K562 (cell line): ENCODE results near the gene LIX1. TPM values are rescaled to one million over a fixed set of nuclear protein-coding genes. Genes with fewer than 3 reads are reported as not detected.

ENCODE experiments used
- ATAC-seq: fragments of 200-7000 bp; cut with Tn5 transposase; 3 replicates; pipeline ENCODE4 v1.9.1; 2020; ENCODE audit warnings: moderate library complexity
- BruUV-seq: library from RNA; stranded (reverse); fragments of 400-500 nt; replicated peaks from 2 replicates; lab custom pipeline; 2021; lab: Mats Ljungman, UMichigan
- CTCF ChIA-PET: fragments of 300-600 bp; formaldehyde crosslinking; extraction: SDS; loops from one replicate; lab custom pipeline; 2021; ENCODE audit warnings: low intra/inter-chr PET ratio; lab: Yijun Ruan, JAX
- POLR2A ChIA-PET: fragments of 300-600, 350-650 bp; sonication (Branson Sonifier 250); formaldehyde crosslinking; extraction: SDS; loops from one replicate; lab custom pipeline; 2021; ENCODE audit warnings: antibody characterized with exemption, inconsistent platforms; lab: Yijun Ruan, JAX
- DNase-seq, 4 experiments: peaks; one replicate each; pipeline versions ENCODE4 v3.0.0 to v3.0.0-alpha.2; 2011 to 2018; ENCODE audit warnings: low spot score in 3 of 4, mixed read lengths in 3 of 4; ENCODE audit errors: extremely low read depth in 1 of 4
- FAIRE-seq: peaks from 2 replicates; lab custom pipeline; 2011; peaks lifted over from hg19 to GRCh38; lab: Jason Lieb, UNC
- H2AFZ ChIP-seq: 2 replicates; pipeline ENCODE4 v1.6.0; 2011; ENCODE audit warnings: low read depth, low read length, control low read depth, inconsistent platforms
- H3K27ac ChIP-seq: fragments of 200-600 bp; 3 replicates; pipeline ENCODE4 v1.8.0; 2011; ENCODE audit warnings: low read depth, mild to moderate bottlenecking, control low read depth, inconsistent platforms, low read length, moderate library complexity, mixed read lengths; ENCODE audit errors: extremely low read depth
- H3K27me3 ChIP-seq, 2 experiments: fragments of 300-600 bp in 1 of 2; 2 replicates in 1 of 2; 3 replicates in 1 of 2; pipeline versions ENCODE4 v1.6.0 to v1.8.0; 2011; ENCODE audit warnings: inconsistent platforms in 2 of 2, low read length in 2 of 2, mild to moderate bottlenecking in 1 of 2, mixed read lengths in 1 of 2, moderate library complexity in 1 of 2; ENCODE audit not compliant: control insufficient read depth in 2 of 2, insufficient read depth in 2 of 2
- H3K36me3 ChIP-seq: fragments of 300-600 bp; 3 replicates; pipeline ENCODE4 v1.8.0; 2011; ENCODE audit warnings: mild to moderate bottlenecking, low read length, inconsistent platforms; ENCODE audit not compliant: control insufficient read depth, insufficient read depth
- H3K4me1 ChIP-seq, 2 experiments: fragments of 200-600 bp in 1 of 2; replicated peaks in 1 of 2; 2 replicates in 1 of 2; 3 replicates in 1 of 2; pipeline versions ENCODE4 v1.5.1 to v1.8.0; 2011; ENCODE audit warnings: inconsistent platforms in 2 of 2, low read length in 2 of 2, mild to moderate bottlenecking in 1 of 2, mixed read lengths in 1 of 2, moderate library complexity in 1 of 2; ENCODE audit not compliant: control insufficient read depth in 2 of 2, insufficient read depth in 2 of 2
- H3K4me2 ChIP-seq: 2 replicates; pipeline ENCODE4 v1.6.1; 2011; ENCODE audit warnings: low read length, control low read depth, inconsistent platforms, mixed read lengths; ENCODE audit not compliant: insufficient read depth
- H3K4me3 ChIP-seq: fragments of 200-600 bp; sonication (generic), shearing (Covaris generic); 2 replicates; pipeline ENCODE4 v1.5.1; 2016; ENCODE audit warnings: control low read depth, inconsistent platforms
- H3K79me2 ChIP-seq: fragments of 200-600 bp; 3 replicates; pipeline ENCODE4 v1.8.0; 2011; ENCODE audit warnings: low read length, inconsistent platforms; ENCODE audit not compliant: control insufficient read depth, insufficient read depth
- H3K9ac ChIP-seq, 2 experiments: 2 replicates each; pipeline versions ENCODE4 v1.6.0 to v1.6.1; 2011; ENCODE audit warnings: low read depth in 2 of 2, low read length in 2 of 2, control low read depth in 1 of 2, inconsistent platforms in 1 of 2, mild to moderate bottlenecking in 1 of 2, mixed read lengths in 1 of 2; ENCODE audit not compliant: insufficient read depth in 1 of 2
- H3K9me1 ChIP-seq: one replicate; pipeline ENCODE4 v1.6.0; 2011; ENCODE audit warnings: inconsistent platforms, mild to moderate bottlenecking, low read length, moderate library complexity; ENCODE audit not compliant: control insufficient read depth, insufficient read depth
- H3K9me3 ChIP-seq: replicated peaks from 2 replicates; pipeline ENCODE4 v1.5.1; 2011; ENCODE audit warnings: low read depth, low read length, inconsistent platforms; ENCODE audit not compliant: control insufficient read depth, insufficient read depth
- H4K20me1 ChIP-seq: replicated peaks from 2 replicates; pipeline ENCODE4 v1.6.1; 2011; ENCODE audit warnings: low read length, inconsistent platforms, mixed read lengths; ENCODE audit not compliant: control insufficient read depth, insufficient read depth
- KDM5B ChIP-seq: fragments of 200-600 bp; sonication (generic); IDR thresholded peaks from 2 replicates; pipeline ENCODE4 v1.6.1; 2012; ENCODE audit warnings: low read depth, mild to moderate bottlenecking, moderate library complexity, low read length, control low read depth, inconsistent platforms; ENCODE audit not compliant: insufficient replicate concordance
- WGBS: fragments of 100-300 bp; shearing (Covaris generic); methylation state at CpG from one replicate; pipeline ENCODE4 v1.1.6; 2016; ENCODE audit warnings: low coverage, mixed read lengths; ENCODE audit not compliant: insufficient coverage; ENCODE audit errors: missing lambda C conversion rate; 5-methylcytosine and 5-hydroxymethylcytosine counted together
- in situ Hi-C: fragments of 300-500 bp; cut with MboI; formaldehyde crosslinking; loops from 4 replicates; pipeline ENCODE4 v1.15.0; 2018; ENCODE audit warnings: inconsistent platforms, mixed read lengths
- intact Hi-C: fragments of 100-400 bp; cut with micrococcal nuclease; formaldehyde crosslinking; loops from 2 replicates; pipeline ENCODE4 v1.14.2; 2022
- polyA plus RNA-seq, 8 experiments: library from polyadenylated mRNA; depleted of rRNA in 4 of 8; stranded (reverse) in 5 of 8; unstranded in 3 of 8; fragments of >200 nt; fragmentation: Nextera tagmentation in 2 of 8; fragmentation: Illumina TruSeq in 1 of 8; extraction: Ambion mirVana in 2 of 8; extraction: Trizol in 1 of 8; gene quantifications; 2 replicates each; pipeline versions ENCODE4 v1.2.1 to v1.2.3, GENCODE V29; 2011 to 2014; ENCODE audit warnings: inconsistent platforms in 1 of 8, missing spikeins in 1 of 8
- total RNA-seq, 7 experiments: library from RNA; depleted of rRNA in 6 of 7; stranded (reverse); fragments of >200 nt in 6 of 7; fragmentation: Illumina TruSeq in 2 of 7; extraction: Trizol in 2 of 7; gene quantifications; 2 replicates each; pipeline versions ENCODE4 v1.2.1 to v1.2.3, GENCODE V29; 2011 to 2021; ENCODE audit warnings: low replicate concordance in 1 of 7
- TF ChIP-seq, protein P1 (sequence below): sonication (generic); IDR thresholded peaks from 2 replicates; pipeline ENCODE4 v1.6.1; 2016

The LIX1 gene
- total and polyA plus RNA-seq, 9 of the 15 experiments (the other 6 are each of a cell fraction or from before 2014, with no cell fraction given): 0.01 to 0.18 TPM; not detected in 7

DNA sequence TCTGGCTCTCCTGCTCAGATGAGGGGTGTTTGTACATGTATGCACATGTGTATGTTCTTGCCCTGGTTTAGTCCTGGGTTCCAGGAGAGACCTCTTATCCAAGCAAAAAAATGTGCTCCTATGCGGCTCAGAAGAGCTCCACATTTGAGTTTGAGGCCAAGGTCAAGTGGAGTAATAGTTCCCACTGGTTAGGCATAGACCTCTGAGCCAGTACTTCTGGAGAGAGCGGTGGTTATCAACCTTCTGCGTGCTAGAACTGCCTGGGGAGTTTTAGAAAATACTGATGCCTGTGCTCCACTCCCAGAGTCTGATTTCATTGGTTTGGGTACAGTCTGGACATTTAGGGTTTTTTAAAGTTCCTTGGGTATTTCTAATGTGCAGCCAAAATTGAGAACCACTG is 51.5 kb downstream of the LIX1 start:
- FAIRE-seq (no peak), DNase-seq (peak in 1 of 4 experiments; percentile 23), ATAC-seq (peak; percentile 54)
- Histone ChIP-seq H3K4me3 (no peak overlapping the region), H3K9me3 (no peaks in the 10 kb centered on the region), H3K27me3 (no peaks in the 10 kb centered on the region), H4K20me1 (no peaks in the 10 kb centered on the region), H3K9me1 (no peaks in the 10 kb centered on the region), H2AFZ (peak overlapping the region; percentile 98), H3K27ac (no peak overlapping the region), H3K9ac (peak overlapping the region in 1 of 2 experiments; percentile 54; a peak in 1 of 4 replicates), H3K4me1 (peaks cover 0 to 41% of the 10 kb centered on the region in 2 experiments; a peak in 3 of 5 replicates), H3K79me2 (peaks cover 34% of the 10 kb centered on the region), H3K36me3 (no peaks in the 10 kb centered on the region), H3K4me2 (peak overlapping the region; percentile 100)
- ChIA-PET POLR2A (interaction anchor here (0.5 to 1.0 kb wide), 3 partner anchors 15 to 1210 kb away, joined by 3 to 4 read pairs (median 3); no protein-coding TSS in a partner anchor), CTCF (no interaction called here)
- TF ChIP-seq, protein P1, sequence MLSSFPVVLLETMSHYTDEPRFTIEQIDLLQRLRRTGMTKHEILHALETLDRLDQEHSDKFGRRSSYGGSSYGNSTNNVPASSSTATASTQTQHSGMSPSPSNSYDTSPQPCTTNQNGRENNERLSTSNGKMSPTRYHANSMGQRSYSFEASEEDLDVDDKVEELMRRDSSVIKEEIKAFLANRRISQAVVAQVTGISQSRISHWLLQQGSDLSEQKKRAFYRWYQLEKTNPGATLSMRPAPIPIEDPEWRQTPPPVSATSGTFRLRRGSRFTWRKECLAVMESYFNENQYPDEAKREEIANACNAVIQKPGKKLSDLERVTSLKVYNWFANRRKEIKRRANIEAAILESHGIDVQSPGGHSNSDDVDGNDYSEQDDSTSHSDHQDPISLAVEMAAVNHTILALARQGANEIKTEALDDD: peak; percentile 53; the same call in 1 of the 2 replicates
- TF ChIP-seq KDM5B: no peak
- 13% methylated on average over 3 of the region's 3 CpGs for WGBS
- intact Hi-C loops (no loop called here), in situ Hi-C loops (no loop called here)
- BruUV-seq: no TSS peak
